CD8-positive, alpha-beta memory T cell (primary cell): Measurements from ENCODE around the gene C22orf31. TPM values are rescaled to one million over a fixed set of nuclear protein-coding genes. Genes with fewer than 3 reads are reported as not detected.

ENCODE experiments used
- CTCF ChIA-PET: fragments of 350-600 bp; sonication (Branson Sonifier 250); formaldehyde crosslinking; loops from one replicate; lab custom pipeline; 2021; ENCODE audit warnings: antibody characterized with exemption; lab: Charles Lee
- POLR2A ChIA-PET: fragments of 350-600 bp; sonication (Branson Sonifier 250); formaldehyde crosslinking; loops from one replicate; lab custom pipeline; 2021; ENCODE audit warnings: antibody characterized with exemption; lab: Charles Lee
- DNase-seq, 5 donors: peaks; one replicate each; pipeline versions ENCODE4 v3.0.0 to v3.0.0-alpha.2; 2020 to 2022; ENCODE audit warnings: mixed read lengths in 1 of 5
- H3K27ac ChIP-seq: one replicate; pipeline ENCODE4 v1.7.0; 2013; ENCODE audit warnings: low read depth, mild to moderate bottlenecking, low read length, moderate library complexity
- H3K27me3 ChIP-seq: 2 replicates; pipeline ENCODE4 v1.7.0; 2013; ENCODE audit warnings: low read length, mild to moderate bottlenecking; ENCODE audit not compliant: insufficient read depth, poor library complexity, severe bottlenecking
- H3K36me3 ChIP-seq: 2 replicates; pipeline ENCODE4 v1.7.0; 2013; ENCODE audit warnings: mild to moderate bottlenecking, low read length, moderate library complexity; ENCODE audit not compliant: insufficient read depth
- H3K4me1 ChIP-seq: 2 replicates; pipeline ENCODE4 v1.7.0; 2013; ENCODE audit warnings: mild to moderate bottlenecking, low read length, moderate library complexity; ENCODE audit not compliant: insufficient read depth
- H3K4me3 ChIP-seq: 2 replicates; pipeline ENCODE4 v1.7.0; 2013; ENCODE audit warnings: mild to moderate bottlenecking, low read length
- H3K9me3 ChIP-seq: 2 replicates; pipeline ENCODE4 v1.7.0; 2013; ENCODE audit warnings: mild to moderate bottlenecking, low read length
- H3K27ac Mint-ChIP-seq, 8 donors: one replicate each; pipeline ENCODE4 v1.8.0; 2020 to 2021; ENCODE audit warnings: mixed read lengths in 8 of 8, mild to moderate bottlenecking in 6 of 8, inconsistent platforms in 3 of 8, moderate library complexity in 3 of 8
- H3K27me3 Mint-ChIP-seq, 2 donors: one replicate each; pipeline ENCODE4 v1.8.0; 2020 to 2021; ENCODE audit warnings: mixed read lengths in 2 of 2, mild to moderate bottlenecking in 1 of 2, moderate library complexity in 1 of 2
- H3K36me3 Mint-ChIP-seq, 3 donors: one replicate each; pipeline ENCODE4 v1.8.0; 2020 to 2021; ENCODE audit warnings: mixed read lengths in 3 of 3, inconsistent platforms in 1 of 3, mild to moderate bottlenecking in 1 of 3
- H3K4me1 Mint-ChIP-seq, 3 donors: one replicate each; pipeline ENCODE4 v1.8.0; 2020 to 2021; ENCODE audit warnings: mixed read lengths in 3 of 3, inconsistent platforms in 1 of 3, mild to moderate bottlenecking in 1 of 3
- H3K4me3 Mint-ChIP-seq, 7 donors: one replicate each; pipeline ENCODE4 v1.8.0; 2020 to 2021; ENCODE audit warnings: mixed read lengths in 7 of 7, mild to moderate bottlenecking in 6 of 7, moderate library complexity in 4 of 7, inconsistent platforms in 2 of 7
- H3K9me3 Mint-ChIP-seq, 5 donors: one replicate each; pipeline ENCODE4 v1.8.0; 2020 to 2022; ENCODE audit warnings: mixed read lengths in 5 of 5, mild to moderate bottlenecking in 3 of 5, moderate library complexity in 2 of 5, inconsistent platforms in 1 of 5
- polyA plus RNA-seq: library from polyadenylated mRNA; unstranded; fragments of 300-500 nt; fragmentation: Illumina TruSeq; gene quantifications from one replicate; pipeline ENCODE4 v1.2.3, GENCODE V29; 2021
- total RNA-seq, 2 experiments: library from RNA; stranded (reverse); gene quantifications; one replicate each; pipeline ENCODE4 v1.2.3, GENCODE V29; 2021

The C22orf31 gene
- total and polyA plus RNA-seq, 3 experiments from 2014 or later, result not detected

- Mint-ChIP-seq H3K4me3 (no peak overlapping the region), H3K4me1 (no peaks in the 10 kb centered on the region), H3K36me3 (no peaks in the 10 kb centered on the region), H3K27ac (no peak overlapping the region), H3K9me3 (no peaks in the 10 kb centered on the region), H3K27me3 (peaks cover 13 to 15% of the 10 kb centered on the region in 2 donors)
- no peaks in the 10 kb centered on the region for H3K9me3 ChIP-seq
- ChIA-PET CTCF (no interaction called here), POLR2A (no interaction called here)
- H3K4me3 ChIP-seq, result no peak overlapping the region
- peak overlapping the region; percentile 54 for H3K27ac ChIP-seq
- H3K36me3 ChIP-seq, result no peaks in the 10 kb centered on the region
- no peaks in the 10 kb centered on the region for H3K27me3 ChIP-seq
- no peak for DNase-seq
- no peaks in the 10 kb centered on the region for H3K4me1 ChIP-seq
Observed at GRCh38 chr22:29096736-29097669, 35.4 kb upstream of the C22orf31 start.

DNA sequence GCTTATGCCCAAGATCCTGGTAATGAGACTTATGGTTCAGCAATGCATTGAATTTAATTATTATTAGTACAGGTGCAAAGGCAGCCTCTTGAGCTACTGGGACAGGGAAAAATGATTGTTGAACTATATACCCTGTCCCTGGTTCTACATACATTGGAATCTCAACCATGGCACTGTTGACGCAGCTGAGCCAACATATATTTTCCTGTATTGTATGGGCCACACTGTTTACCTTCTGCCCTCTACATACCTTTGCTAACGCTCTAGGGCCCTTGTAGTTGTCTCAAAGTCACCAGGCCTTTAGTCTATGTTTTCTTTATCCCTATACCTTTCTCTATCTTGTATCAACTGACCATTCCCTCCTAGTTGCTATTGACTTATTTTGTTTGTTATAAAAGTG, 33.8 kb upstream of the C22orf31 start:
- H3K36me3 Mint-ChIP-seq, result no peaks in the 10 kb centered on the region
- peaks cover 15 to 21% of the 10 kb centered on the region in 2 donors for H3K27me3 Mint-ChIP-seq
- no peaks in the 10 kb centered on the region for H3K4me1 Mint-ChIP-seq
- Histone ChIP-seq H3K4me1 (no peaks in the 10 kb centered on the region), H3K27ac (no peak overlapping the region), H3K9me3 (no peaks in the 10 kb centered on the region), H3K36me3 (no peaks in the 10 kb centered on the region), H3K4me3 (no peak overlapping the region), H3K27me3 (no peaks in the 10 kb centered on the region)
- ChIA-PET POLR2A (no interaction called here), CTCF (no interaction called here)
- H3K4me3 Mint-ChIP-seq, result no peak overlapping the region
- no peak for DNase-seq
- no peak overlapping the region for H3K27ac Mint-ChIP-seq
- H3K9me3 Mint-ChIP-seq, result no peaks in the 10 kb centered on the region

DNA sequence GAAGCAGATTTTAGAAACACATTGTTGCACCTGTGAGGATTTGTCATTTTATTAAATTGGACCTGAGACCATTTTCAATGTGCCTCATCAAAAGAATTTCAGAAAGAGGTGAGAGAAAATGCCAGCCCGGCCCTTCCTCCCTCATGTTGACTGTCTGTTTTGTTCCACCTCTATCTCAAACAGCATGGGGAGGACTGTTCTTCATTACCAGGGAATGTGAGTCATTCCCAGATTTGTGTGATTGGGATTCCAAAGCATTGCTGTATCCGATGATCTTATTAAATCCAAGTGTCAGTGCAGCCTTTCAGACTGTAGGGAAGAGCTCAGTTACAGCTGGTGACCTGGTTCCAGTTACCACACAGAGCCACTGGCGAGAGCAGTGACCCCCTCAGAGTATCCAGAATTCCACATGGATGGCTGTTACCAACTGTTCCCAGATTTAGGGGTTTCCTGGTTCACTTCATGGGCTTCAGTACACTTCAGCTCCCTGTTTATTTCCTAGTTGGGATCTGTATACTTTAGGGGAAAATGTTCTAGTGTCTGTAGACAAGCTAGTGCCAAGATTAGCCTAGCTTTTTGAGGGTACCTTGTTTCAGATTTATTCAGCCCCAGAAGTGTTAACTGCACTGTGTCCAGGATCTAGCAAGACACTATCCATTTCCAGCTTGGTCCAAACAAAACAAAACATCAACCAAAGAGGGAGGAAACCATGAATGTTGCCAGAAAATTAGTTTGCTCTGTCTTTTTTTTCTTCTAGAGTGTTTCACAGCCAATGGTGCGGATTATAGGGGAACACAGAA, 32.1 kb upstream of the C22orf31 start:
- H3K9me3 Mint-ChIP-seq, result no peaks in the 10 kb centered on the region
- Histone ChIP-seq H3K36me3 (no peaks in the 10 kb centered on the region), H3K9me3 (no peaks in the 10 kb centered on the region), H3K4me1 (no peaks in the 10 kb centered on the region), H3K4me3 (no peak overlapping the region), H3K27ac (no peak overlapping the region), H3K27me3 (no peaks in the 10 kb centered on the region)
- H3K4me3 Mint-ChIP-seq, result no peak overlapping the region
- peaks cover 17 to 28% of the 10 kb centered on the region in 2 donors for H3K27me3 Mint-ChIP-seq
- no peaks in the 10 kb centered on the region for H3K4me1 Mint-ChIP-seq
- no peaks in the 10 kb centered on the region for H3K36me3 Mint-ChIP-seq
- CTCF ChIA-PET, result no interaction called here
- no peak overlapping the region for H3K27ac Mint-ChIP-seq
- POLR2A ChIA-PET, result no interaction called here
- no peak for DNase-seq

DNA sequence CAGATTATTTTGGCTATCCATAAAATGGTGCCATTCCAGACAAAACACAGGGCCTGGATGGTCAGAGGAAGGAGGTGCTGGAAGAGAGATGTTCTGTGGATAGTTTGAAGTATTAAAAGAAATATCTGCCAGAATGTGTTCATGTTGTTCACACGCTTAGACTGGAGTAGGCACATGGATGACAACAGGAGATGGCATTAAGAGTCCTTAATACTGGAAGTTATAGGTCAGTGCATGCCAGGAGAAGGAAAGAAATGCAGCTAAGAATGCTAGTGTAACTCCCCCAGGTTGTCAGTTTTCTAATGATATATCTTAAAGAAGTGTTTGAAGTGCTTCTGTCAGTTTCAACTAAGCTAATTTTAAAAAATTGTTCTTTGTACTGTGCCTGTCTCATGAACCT, 31.4 kb upstream of the C22orf31 start:
- Mint-ChIP-seq H3K27me3 (peaks cover 17 to 27% of the 10 kb centered on the region in 2 donors), H3K36me3 (no peaks in the 10 kb centered on the region)

DNA sequence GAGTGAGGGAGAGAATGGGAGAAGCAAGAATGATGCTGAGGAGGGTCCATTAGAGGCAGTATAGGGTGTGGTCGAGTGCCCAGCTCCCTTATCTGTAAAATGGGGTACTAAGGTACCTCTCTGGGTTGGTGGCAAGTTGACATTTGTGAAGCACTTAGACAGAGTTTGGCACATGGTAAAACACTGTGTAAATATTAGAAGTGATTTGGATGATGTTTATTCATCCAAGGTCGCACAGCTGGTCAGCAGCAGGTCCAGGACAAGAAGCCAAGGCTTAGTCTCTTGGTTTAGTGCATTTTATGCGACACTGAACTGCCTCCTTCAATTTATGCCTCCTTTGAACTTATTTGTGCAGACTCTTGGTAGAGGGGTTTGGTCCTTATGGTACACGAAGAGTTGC, 30.6 kb upstream of the C22orf31 start:
- no peak overlapping the region for H3K4me3 ChIP-seq
- H3K27ac ChIP-seq, result no peak overlapping the region
- no peaks in the 10 kb centered on the region for H3K4me1 ChIP-seq
- no peaks in the 10 kb centered on the region for H3K36me3 ChIP-seq
- Mint-ChIP-seq H3K4me1 (no peaks in the 10 kb centered on the region), H3K4me3 (no peak overlapping the region), H3K27me3 (peaks cover 16 to 29% of the 10 kb centered on the region in 2 donors), H3K9me3 (no peaks in the 10 kb centered on the region), H3K27ac (no peak overlapping the region), H3K36me3 (no peaks in the 10 kb centered on the region)
- DNase-seq, result no peak
- H3K9me3 ChIP-seq, result no peaks in the 10 kb centered on the region
- ChIA-PET CTCF (no interaction called here), POLR2A (no interaction called here)
- no peaks in the 10 kb centered on the region for H3K27me3 ChIP-seq

More for the DNA sequence above, 31.4 kb upstream of the C22orf31 start:
- Histone ChIP-seq H3K36me3 (no peaks in the 10 kb centered on the region), H3K4me1 (no peaks in the 10 kb centered on the region), H3K9me3 (no peaks in the 10 kb centered on the region), H3K27me3 (no peaks in the 10 kb centered on the region), H3K4me3 (no peak overlapping the region), H3K27ac (no peak overlapping the region)
- Mint-ChIP-seq H3K27ac (no peak overlapping the region), H3K4me1 (no peaks in the 10 kb centered on the region), H3K9me3 (no peaks in the 10 kb centered on the region), H3K4me3 (no peak overlapping the region)
- ChIA-PET POLR2A (no interaction called here), CTCF (no interaction called here)
- DNase-seq, result no peak

- Histone ChIP-seq H3K27ac (no peak overlapping the region), H3K9me3 (no peaks in the 10 kb centered on the region), H3K4me1 (no peaks in the 10 kb centered on the region), H3K36me3 (no peaks in the 10 kb centered on the region), H3K4me3 (no peak overlapping the region), H3K27me3 (no peaks in the 10 kb centered on the region)
- H3K27me3 Mint-ChIP-seq, result peaks cover 18 to 35% of the 10 kb centered on the region in 2 donors
- no peaks in the 10 kb centered on the region for H3K4me1 Mint-ChIP-seq
- no peak overlapping the region for H3K4me3 Mint-ChIP-seq
- H3K9me3 Mint-ChIP-seq, result no peaks in the 10 kb centered on the region
- no peak overlapping the region for H3K27ac Mint-ChIP-seq
- H3K36me3 Mint-ChIP-seq, result no peaks in the 10 kb centered on the region
- ChIA-PET CTCF (no interaction called here), POLR2A (no interaction called here)
- no peak for DNase-seq
Observed at GRCh38 chr22:29090039-29090438, 28.4 kb upstream of the C22orf31 start.

DNA sequence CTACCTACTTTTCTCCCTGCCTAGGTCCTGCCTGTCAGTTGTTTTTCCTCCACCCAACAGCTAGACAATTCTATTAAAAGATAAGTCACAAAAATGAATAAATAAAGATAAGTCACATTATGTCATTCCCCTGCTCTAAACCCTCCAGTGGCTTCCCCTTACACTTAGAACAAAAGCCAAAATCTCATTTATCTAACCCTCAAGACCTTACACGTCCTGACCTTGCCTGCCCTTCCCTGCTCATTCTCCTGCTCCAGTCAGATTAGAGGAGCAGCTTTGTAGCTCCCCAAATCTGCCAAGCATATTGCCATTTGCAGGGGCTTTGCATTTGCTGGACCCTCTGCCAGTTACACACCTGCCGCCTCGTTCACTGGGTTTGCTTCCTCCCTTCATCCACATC, 27.9 kb upstream of the C22orf31 start:
- Histone ChIP-seq H3K4me3 (no peak overlapping the region), H3K9me3 (no peaks in the 10 kb centered on the region), H3K36me3 (no peaks in the 10 kb centered on the region), H3K27me3 (no peaks in the 10 kb centered on the region), H3K27ac (no peak overlapping the region), H3K4me1 (no peaks in the 10 kb centered on the region)
- no peak overlapping the region for H3K4me3 Mint-ChIP-seq
- ChIA-PET CTCF (no interaction called here), POLR2A (no interaction called here)
- no peak overlapping the region for H3K27ac Mint-ChIP-seq
- peaks cover 20 to 35% of the 10 kb centered on the region in 2 donors for H3K27me3 Mint-ChIP-seq
- DNase-seq, result no peak
- H3K4me1 Mint-ChIP-seq, result no peaks in the 10 kb centered on the region
- no peaks in the 10 kb centered on the region for H3K36me3 Mint-ChIP-seq
- no peaks in the 10 kb centered on the region for H3K9me3 Mint-ChIP-seq

- no peak overlapping the region for H3K27ac ChIP-seq
- Mint-ChIP-seq H3K27ac (no peak overlapping the region), H3K4me1 (no peaks in the 10 kb centered on the region), H3K4me3 (no peak overlapping the region), H3K9me3 (no peaks in the 10 kb centered on the region), H3K27me3 (peaks cover 16 to 37% of the 10 kb centered on the region in 2 donors), H3K36me3 (no peaks in the 10 kb centered on the region)
- H3K36me3 ChIP-seq, result no peaks in the 10 kb centered on the region
- CTCF ChIA-PET, result no interaction called here
- no peak for DNase-seq
- POLR2A ChIA-PET, result no interaction called here
- no peaks in the 10 kb centered on the region for H3K9me3 ChIP-seq
- H3K4me1 ChIP-seq, result no peaks in the 10 kb centered on the region
- H3K27me3 ChIP-seq, result no peaks in the 10 kb centered on the region
- H3K4me3 ChIP-seq, result no peak overlapping the region
Observed at GRCh38 chr22:29088809-29089208, 27.2 kb upstream of the C22orf31 start.
